ENCODE results near the gene ABLIM2. TPM values are rescaled to one million over a fixed set of nuclear protein-coding genes. Genes with fewer than 3 reads are reported as not detected.

ABLIM2 gene
- polyA plus RNA-seq, 2 of the 4 experiments (the other 2 are of a cell fraction): 0.21 to 0.40 TPM

- POLR2A ChIA-PET: no interaction called here
- Histone ChIP-seq H3K4me2 (no peak overlapping the region), H3K4me1 (no peaks in the 10 kb centered on the region), H3K4me3 (no peak overlapping the region), H3K27ac (no peak overlapping the region), H3K9me3 (no peaks in the 10 kb centered on the region)
- FAIRE-seq: no peak
- no peak for ATAC-seq
- DNase-seq (ENCODE audit: low read depth in 1 of 2, low spot score in 1 of 2): no peak
- 77% methylated on average over 22 of the region's 39 CpGs for WGBS (ENCODE audit: missing lambda C conversion rate)
- TF ChIP-seq NPAS2 (CRISPR knock-in tag; IDR thresholded peaks at IDR 0.05; ENCODE audit: borderline replicate concordance) (no peak), CBX2 (IDR thresholded peaks at IDR 0.05; ENCODE audit: borderline replicate concordance, low read depth) (no peak), EHMT2 (IDR thresholded peaks at IDR 0.05; ENCODE audit: low read depth) (no peak), JUN (IDR thresholded peaks at IDR 0.05) (no peak), HOXB5 (CRISPR knock-in tag; IDR thresholded peaks at IDR 0.05) (no peak), SMC3 (IDR thresholded peaks at IDR 0.05) (no peak), ESRRA (IDR thresholded peaks at IDR 0.05; ENCODE audit: borderline replicate concordance, low read length) (no peak), CHD4 (IDR thresholded peaks at IDR 0.05; ENCODE audit: borderline replicate concordance) (no peak), KDM1A (IDR thresholded peaks at IDR 0.05; ENCODE audit: low read depth) (no peak)
- CTCF ChIA-PET: interaction anchor here (0.6 kb wide), 1 partner anchor 115 kb away, joined by 3 read pairs; no protein-coding TSS in a partner anchor
Measured at GRCh38 chr4:8152090-8152864, 6.3 kb downstream of the ABLIM2 start.

GRCh38 chr4:8151165-8151650 is 7.4 kb downstream of the ABLIM2 start:
- Histone ChIP-seq H3K27ac (no peak overlapping the region), H3K4me2 (no peak overlapping the region), H3K9me3 (no peaks in the 10 kb centered on the region), H3K4me3 (no peak overlapping the region), H3K4me1 (no peaks in the 10 kb centered on the region)
- CTCF ChIA-PET: no interaction called here
- no peak for DNase-seq (ENCODE audit: low read depth in 1 of 2, low spot score in 1 of 2)
- TF ChIP-seq HDAC2 (IDR thresholded peaks at IDR 0.05) (no peak), HEYL (CRISPR knock-in tag; IDR thresholded peaks at IDR 0.05) (no peak), ZC3H11A (IDR thresholded peaks at IDR 0.05) (no peak), MAX (IDR thresholded peaks at IDR 0.05) (no peak), NR3C1 (IDR thresholded peaks at IDR 0.05) (no peak), PHF8 (IDR thresholded peaks at IDR 0.05; ENCODE audit: borderline replicate concordance, low read depth) (no peak), NFE2L2 (conservative IDR thresholded peaks at IDR 0.05; ENCODE audit: low read length) (no peak), GATA3 (IDR thresholded peaks at IDR 0.05; ENCODE audit: borderline replicate concordance) (no peak), HOXB13 (CRISPR knock-in tag; IDR thresholded peaks at IDR 0.05; ENCODE audit: low read depth) (no peak), TP53 (CRISPR knock-in tag; IDR thresholded peaks at IDR 0.05) (no peak), ZFP36 (IDR thresholded peaks at IDR 0.05; ENCODE audit: borderline replicate concordance, partially characterized antibody) (no peak), RNF2 (IDR thresholded peaks at IDR 0.05; ENCODE audit: borderline replicate concordance, low read depth) (no peak), RARB (CRISPR knock-in tag; IDR thresholded peaks at IDR 0.05) (no peak), HOXB5 (CRISPR knock-in tag; IDR thresholded peaks at IDR 0.05) (no peak), RCOR1 (IDR thresholded peaks at IDR 0.05; ENCODE audit: low read depth, low read length) (no peak), POLR2A (IDR thresholded peaks at IDR 0.05; ENCODE audit: low read length) (no peak), BCL3 (IDR thresholded peaks at IDR 0.05) (no peak), KDM5A (IDR thresholded peaks at IDR 0.05) (no peak)
- no peak for FAIRE-seq
- WGBS (ENCODE audit: missing lambda C conversion rate): 53% methylated on average over 9 of the region's 15 CpGs
- POLR2A ChIA-PET: no interaction called here
- ATAC-seq: no peak
